ENCODE data around the gene TMEM62. TPM values are rescaled to one million over a fixed set of nuclear protein-coding genes. Genes with fewer than 3 reads are reported as not detected.

TMEM62 gene
- total and polyA plus RNA-seq, 4 donors, result 4.5 to 14.0 (median 10.6) TPM

DNA sequence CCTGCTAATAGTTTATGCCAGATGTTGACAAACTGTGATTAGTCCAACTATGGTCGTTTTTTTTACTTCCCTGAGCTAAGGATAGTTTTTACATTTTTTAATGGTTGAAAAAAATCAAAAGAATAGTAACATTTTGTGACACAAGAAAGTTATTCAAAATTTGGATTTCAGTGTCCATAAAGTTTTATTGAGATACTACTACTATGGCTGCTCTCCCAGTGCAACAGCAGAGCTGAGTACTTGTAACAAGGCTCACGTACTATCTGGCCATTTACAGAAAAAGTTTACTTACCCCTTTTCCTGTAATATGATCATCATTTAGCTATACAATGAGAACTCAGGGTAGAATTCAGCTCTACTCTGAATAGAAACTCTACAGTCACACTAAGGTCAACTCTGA, 11.5 kb upstream of the TMEM62 start:
- Histone ChIP-seq H3K4me1 (ENCODE audit: control insufficient read depth in 4 of 4, insufficient read depth in 4 of 4, low read length in 3 of 4) (peaks cover 0 to 4% (median 2%) of the 10 kb centered on the region in 4 donors), H3K27me3 (ENCODE audit: control insufficient read depth in 4 of 4, insufficient read depth in 4 of 4, low read length in 3 of 4) (peaks cover 0 to 3% (median 0%) of the 10 kb centered on the region in 4 donors), H3K4me3 (ENCODE audit: low read depth in 1 of 3, low read length in 3 of 3) (no peak overlapping the region), H3K36me3 (ENCODE audit: control insufficient read depth in 4 of 4, insufficient read depth in 3 of 4, low read depth in 1 of 4, low read length in 3 of 4) (no peaks in the 10 kb centered on the region), H3K9ac (ENCODE audit: low read depth in 1 of 2, low read length in 2 of 2) (no peak overlapping the region), H3K27ac (ENCODE audit: low read depth in 1 of 2, low read length in 2 of 2) (no peak overlapping the region), H3K9me3 (ENCODE audit: control insufficient read depth in 4 of 4, low read length in 3 of 4) (no peaks in the 10 kb centered on the region)
- 59% methylated on average over 2 of the region's 2 CpGs for WGBS
- TF ChIP-seq, protein P1, sequence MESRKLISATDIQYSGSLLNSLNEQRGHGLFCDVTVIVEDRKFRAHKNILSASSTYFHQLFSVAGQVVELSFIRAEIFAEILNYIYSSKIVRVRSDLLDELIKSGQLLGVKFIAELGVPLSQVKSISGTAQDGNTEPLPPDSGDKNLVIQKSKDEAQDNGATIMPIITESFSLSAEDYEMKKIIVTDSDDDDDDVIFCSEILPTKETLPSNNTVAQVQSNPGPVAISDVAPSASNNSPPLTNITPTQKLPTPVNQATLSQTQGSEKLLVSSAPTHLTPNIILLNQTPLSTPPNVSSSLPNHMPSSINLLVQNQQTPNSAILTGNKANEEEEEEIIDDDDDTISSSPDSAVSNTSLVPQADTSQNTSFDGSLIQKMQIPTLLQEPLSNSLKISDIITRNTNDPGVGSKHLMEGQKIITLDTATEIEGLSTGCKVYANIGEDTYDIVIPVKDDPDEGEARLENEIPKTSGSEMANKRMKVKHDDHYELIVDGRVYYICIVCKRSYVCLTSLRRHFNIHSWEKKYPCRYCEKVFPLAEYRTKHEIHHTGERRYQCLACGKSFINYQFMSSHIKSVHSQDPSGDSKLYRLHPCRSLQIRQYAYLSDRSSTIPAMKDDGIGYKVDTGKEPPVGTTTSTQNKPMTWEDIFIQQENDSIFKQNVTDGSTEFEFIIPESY (IDR thresholded peaks at IDR 0.05), result no peak
- TF ChIP-seq, protein P2, sequence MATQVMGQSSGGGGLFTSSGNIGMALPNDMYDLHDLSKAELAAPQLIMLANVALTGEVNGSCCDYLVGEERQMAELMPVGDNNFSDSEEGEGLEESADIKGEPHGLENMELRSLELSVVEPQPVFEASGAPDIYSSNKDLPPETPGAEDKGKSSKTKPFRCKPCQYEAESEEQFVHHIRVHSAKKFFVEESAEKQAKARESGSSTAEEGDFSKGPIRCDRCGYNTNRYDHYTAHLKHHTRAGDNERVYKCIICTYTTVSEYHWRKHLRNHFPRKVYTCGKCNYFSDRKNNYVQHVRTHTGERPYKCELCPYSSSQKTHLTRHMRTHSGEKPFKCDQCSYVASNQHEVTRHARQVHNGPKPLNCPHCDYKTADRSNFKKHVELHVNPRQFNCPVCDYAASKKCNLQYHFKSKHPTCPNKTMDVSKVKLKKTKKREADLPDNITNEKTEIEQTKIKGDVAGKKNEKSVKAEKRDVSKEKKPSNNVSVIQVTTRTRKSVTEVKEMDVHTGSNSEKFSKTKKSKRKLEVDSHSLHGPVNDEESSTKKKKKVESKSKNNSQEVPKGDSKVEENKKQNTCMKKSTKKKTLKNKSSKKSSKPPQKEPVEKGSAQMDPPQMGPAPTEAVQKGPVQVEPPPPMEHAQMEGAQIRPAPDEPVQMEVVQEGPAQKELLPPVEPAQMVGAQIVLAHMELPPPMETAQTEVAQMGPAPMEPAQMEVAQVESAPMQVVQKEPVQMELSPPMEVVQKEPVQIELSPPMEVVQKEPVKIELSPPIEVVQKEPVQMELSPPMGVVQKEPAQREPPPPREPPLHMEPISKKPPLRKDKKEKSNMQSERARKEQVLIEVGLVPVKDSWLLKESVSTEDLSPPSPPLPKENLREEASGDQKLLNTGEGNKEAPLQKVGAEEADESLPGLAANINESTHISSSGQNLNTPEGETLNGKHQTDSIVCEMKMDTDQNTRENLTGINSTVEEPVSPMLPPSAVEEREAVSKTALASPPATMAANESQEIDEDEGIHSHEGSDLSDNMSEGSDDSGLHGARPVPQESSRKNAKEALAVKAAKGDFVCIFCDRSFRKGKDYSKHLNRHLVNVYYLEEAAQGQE (IDR thresholded peaks at IDR 0.05), result no peak
- TF ChIP-seq HNF4G (IDR thresholded peaks at IDR 0.05) (no peak), RAD21 (IDR thresholded peaks at IDR 0.05) (no peak), EGR1 (IDR thresholded peaks at IDR 0.05; ENCODE audit: low read depth in 2 of 2) (no peak), FOXA1 (IDR thresholded peaks at IDR 0.05) (no peak)
- TF ChIP-seq, protein P3, sequence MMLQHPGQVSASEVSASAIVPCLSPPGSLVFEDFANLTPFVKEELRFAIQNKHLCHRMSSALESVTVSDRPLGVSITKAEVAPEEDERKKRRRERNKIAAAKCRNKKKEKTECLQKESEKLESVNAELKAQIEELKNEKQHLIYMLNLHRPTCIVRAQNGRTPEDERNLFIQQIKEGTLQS (IDR thresholded peaks at IDR 0.05), result no peak
- DNase-seq (ENCODE audit: low spot score), result no peak

DNA sequence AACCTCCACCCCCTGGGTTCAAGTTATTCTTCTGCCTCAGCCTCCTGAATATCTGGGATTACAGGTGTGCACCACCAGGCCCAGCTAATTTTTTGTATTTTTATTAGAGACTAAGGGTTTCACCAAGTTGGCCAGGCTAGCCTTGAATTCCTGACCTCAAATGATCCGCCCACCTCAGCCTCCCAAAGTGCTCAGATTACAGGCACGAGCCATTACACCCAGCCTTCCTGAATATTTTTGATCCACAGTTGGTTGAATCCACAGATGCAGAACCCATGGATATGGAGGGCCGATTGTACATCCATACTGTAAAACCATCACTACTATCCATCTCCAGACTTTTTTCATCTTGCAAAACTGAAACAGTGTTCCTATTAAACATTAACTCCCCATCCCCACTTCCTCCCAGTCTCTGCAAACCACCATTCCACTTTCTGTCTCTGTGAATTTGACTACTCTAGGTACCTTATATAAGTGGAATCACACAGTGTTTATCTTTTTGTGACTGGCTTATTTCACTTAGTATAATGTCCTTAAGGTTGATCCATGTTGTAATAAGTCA, 8.2 kb upstream of the TMEM62 start:
- H3K9me3 ChIP-seq (ENCODE audit: control insufficient read depth in 4 of 4, low read length in 3 of 4), result no peaks in the 10 kb centered on the region
- TF ChIP-seq, protein P2 (IDR thresholded peaks at IDR 0.05), result no peak
- TF ChIP-seq, protein P4, sequence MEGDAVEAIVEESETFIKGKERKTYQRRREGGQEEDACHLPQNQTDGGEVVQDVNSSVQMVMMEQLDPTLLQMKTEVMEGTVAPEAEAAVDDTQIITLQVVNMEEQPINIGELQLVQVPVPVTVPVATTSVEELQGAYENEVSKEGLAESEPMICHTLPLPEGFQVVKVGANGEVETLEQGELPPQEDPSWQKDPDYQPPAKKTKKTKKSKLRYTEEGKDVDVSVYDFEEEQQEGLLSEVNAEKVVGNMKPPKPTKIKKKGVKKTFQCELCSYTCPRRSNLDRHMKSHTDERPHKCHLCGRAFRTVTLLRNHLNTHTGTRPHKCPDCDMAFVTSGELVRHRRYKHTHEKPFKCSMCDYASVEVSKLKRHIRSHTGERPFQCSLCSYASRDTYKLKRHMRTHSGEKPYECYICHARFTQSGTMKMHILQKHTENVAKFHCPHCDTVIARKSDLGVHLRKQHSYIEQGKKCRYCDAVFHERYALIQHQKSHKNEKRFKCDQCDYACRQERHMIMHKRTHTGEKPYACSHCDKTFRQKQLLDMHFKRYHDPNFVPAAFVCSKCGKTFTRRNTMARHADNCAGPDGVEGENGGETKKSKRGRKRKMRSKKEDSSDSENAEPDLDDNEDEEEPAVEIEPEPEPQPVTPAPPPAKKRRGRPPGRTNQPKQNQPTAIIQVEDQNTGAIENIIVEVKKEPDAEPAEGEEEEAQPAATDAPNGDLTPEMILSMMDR (IDR thresholded peaks at IDR 0.05; ENCODE audit: low read depth, low read length, missing input control), result no peak
- H3K27ac ChIP-seq (ENCODE audit: low read depth in 1 of 2, low read length in 2 of 2), result no peak overlapping the region
- no peak overlapping the region for H3K9ac ChIP-seq (ENCODE audit: low read depth in 1 of 2, low read length in 2 of 2)
- H3K4me3 ChIP-seq (ENCODE audit: low read depth in 1 of 3, low read length in 3 of 3), result no peak overlapping the region
- H3K4me1 ChIP-seq (ENCODE audit: control insufficient read depth in 4 of 4, insufficient read depth in 4 of 4, low read length in 3 of 4), result peaks cover 0 to 4% (median 2%) of the 10 kb centered on the region in 4 donors
- no peaks in the 10 kb centered on the region for H3K27me3 ChIP-seq (ENCODE audit: control insufficient read depth in 4 of 4, insufficient read depth in 4 of 4, low read length in 3 of 4)
- WGBS, result 72% methylated on average over 3 of the region's 3 CpGs
- no peak for DNase-seq (ENCODE audit: low spot score)
- H3K36me3 ChIP-seq (ENCODE audit: control insufficient read depth in 4 of 4, insufficient read depth in 3 of 4, low read depth in 1 of 4, low read length in 3 of 4), result no peaks in the 10 kb centered on the region

Data from liver (tissue), 9 donors.